ENCODE data around the gene CREB5.
A peak's percentile ranks its signal among the peaks of the same experiment; 100 is the strongest.

The CREB5 gene

GRCh38 chr7:28724563-28724962 lies 312.2 kb downstream of the CREB5 start:
- no peak for DNase-seq

GRCh38 chr7:28725045-28725642 lies 312.8 kb downstream of the CREB5 start:
- DNase-seq = no peak

GRCh38 chr7:28725911-28726310 lies 313.6 kb downstream of the CREB5 start:
- DNase-seq = no peak

- DNase-seq = no peak
Measured at GRCh38 chr7:28726555-28726954, 314.2 kb downstream of the CREB5 start.

GRCh38 chr7:28729281-28729680 lies 317.0 kb downstream of the CREB5 start:
- peak; percentile 68 for DNase-seq

- DNase-seq = peak; percentile 40
Measured at GRCh38 chr7:28729727-28730126, 317.4 kb downstream of the CREB5 start.

- DNase-seq = no peak
Measured at GRCh38 chr7:28731092-28731658, 318.9 kb downstream of the CREB5 start.

GRCh38 chr7:28732071-28732869 lies 320.0 kb downstream of the CREB5 start:
- no peak for DNase-seq

- no peak for DNase-seq
Measured at GRCh38 chr7:28733035-28733434, 320.7 kb downstream of the CREB5 start.

- no peak for DNase-seq
Measured at GRCh38 chr7:28738412-28738811, 326.1 kb downstream of the CREB5 start.

GRCh38 chr7:28739128-28739527 lies 326.8 kb downstream of the CREB5 start:
- DNase-seq = no peak

GRCh38 chr7:28739826-28740225 lies 327.5 kb downstream of the CREB5 start:
- no peak for DNase-seq

GRCh38 chr7:28744951-28745350 lies 332.6 kb downstream of the CREB5 start:
- DNase-seq = no peak

GRCh38 chr7:28745351-28745750 lies 333.0 kb downstream of the CREB5 start:
- DNase-seq = no peak

GRCh38 chr7:28747404-28747803 lies 335.1 kb downstream of the CREB5 start:
- DNase-seq = no peak

- no peak for DNase-seq
Measured at GRCh38 chr7:28747854-28748253, 335.5 kb downstream of the CREB5 start.

GRCh38 chr7:28748346-28748745 lies 336.0 kb downstream of the CREB5 start:
- no peak for DNase-seq

- peak; percentile 87 for DNase-seq
Measured at GRCh38 chr7:28748933-28749584, 336.7 kb downstream of the CREB5 start.

GRCh38 chr7:28749638-28750037 lies 337.3 kb downstream of the CREB5 start:
- peak; percentile 39 for DNase-seq

GRCh38 chr7:28750981-28751380 lies 338.7 kb downstream of the CREB5 start:
- DNase-seq = no peak

- DNase-seq = no peak
Measured at GRCh38 chr7:28753613-28754012, 341.3 kb downstream of the CREB5 start.

GRCh38 chr7:28754027-28754426 lies 341.7 kb downstream of the CREB5 start:
- DNase-seq = peak; percentile 79

GRCh38 chr7:28754447-28754846 lies 342.1 kb downstream of the CREB5 start:
- DNase-seq = no peak

GRCh38 chr7:28755255-28755654 lies 342.9 kb downstream of the CREB5 start:
- peak; percentile 100 for DNase-seq
